Neural crest cell (in vitro differentiated cells): Measurements from ENCODE around the gene SLC39A5. TPM values are rescaled to one million over a fixed set of nuclear protein-coding genes. Genes with fewer than 3 reads are reported as not detected.
A peak's percentile ranks its signal among the peaks of the same experiment; 100 is the strongest.

Source experiments
- DNase-seq: peaks from one replicate; pipeline ENCODE4 v3.0.0; 2021; ENCODE audit warnings: low read depth, mixed read lengths, low spot score
- H3K27ac Mint-ChIP-seq: one replicate; pipeline ENCODE4 v1.8.0; 2021; ENCODE audit warnings: mild to moderate bottlenecking, mixed read lengths; ENCODE audit not compliant: unreplicated experiment
- H3K27me3 Mint-ChIP-seq: 2 replicates; pipeline ENCODE4 v1.8.0; 2021; ENCODE audit warnings: low read depth, mild to moderate bottlenecking, mixed read lengths
- H3K36me3 Mint-ChIP-seq: 2 replicates; pipeline ENCODE4 v1.8.0; 2021; ENCODE audit warnings: low read depth, mild to moderate bottlenecking, mixed read lengths
- H3K4me1 Mint-ChIP-seq: 2 replicates; pipeline ENCODE4 v1.8.0; 2021; ENCODE audit warnings: mixed read lengths
- H3K4me3 Mint-ChIP-seq: one replicate; pipeline ENCODE4 v1.8.0; 2021; ENCODE audit warnings: mild to moderate bottlenecking, mixed read lengths
- H3K9me3 Mint-ChIP-seq: 2 replicates; pipeline ENCODE4 v1.8.0; 2021; ENCODE audit warnings: mixed read lengths
- CTCF ChIP-seq: fragments of 200-600 bp; sonication (generic); conservative IDR thresholded peaks from 2 replicates; pipeline ENCODE4 v1.5.0; 2021; ENCODE audit warnings: antibody characterized with exemption, mild to moderate bottlenecking
- total RNA-seq: library from RNA; stranded (reverse); gene quantifications from 2 replicates; pipeline ENCODE4 v1.2.1, GENCODE V29; 2021

SLC39A5 gene
- total RNA-seq, 1 donor from 2014 or later: 0.65 TPM

- Mint-ChIP-seq H3K9me3 (no peaks in the 10 kb centered on the region), H3K4me1 (peaks cover 9% of the 10 kb centered on the region), H3K4me3 (no peak overlapping the region), H3K27me3 (no peaks in the 10 kb centered on the region), H3K36me3 (peaks cover 8% of the 10 kb centered on the region), H3K27ac (peak overlapping the region; percentile 35)
- no peak for DNase-seq
- no peak for TF ChIP-seq CTCF
These were observed 31.8 kb upstream of the SLC39A5 start for GRCh38 chr12:56197921-56198635.

GRCh38 chr12:56198836-56199235 is 31.0 kb upstream of the SLC39A5 start:
- no peak overlapping the region for H3K27ac Mint-ChIP-seq
- peaks cover 3% of the 10 kb centered on the region for H3K36me3 Mint-ChIP-seq
- no peak for TF ChIP-seq CTCF
- no peaks in the 10 kb centered on the region for H3K27me3 Mint-ChIP-seq
- no peak for DNase-seq
- peaks cover 4% of the 10 kb centered on the region for H3K4me1 Mint-ChIP-seq
- no peak overlapping the region for H3K4me3 Mint-ChIP-seq
- no peaks in the 10 kb centered on the region for H3K9me3 Mint-ChIP-seq

GRCh38 chr12:56202366-56202765 is 27.5 kb upstream of the SLC39A5 start:
- Mint-ChIP-seq H3K27me3 (no peaks in the 10 kb centered on the region), H3K9me3 (no peaks in the 10 kb centered on the region), H3K36me3 (peaks cover 7% of the 10 kb centered on the region), H3K27ac (no peak overlapping the region), H3K4me1 (peaks cover 4% of the 10 kb centered on the region), H3K4me3 (no peak overlapping the region)
- no peak for DNase-seq
- no peak for TF ChIP-seq CTCF

- no peak for TF ChIP-seq CTCF
- Mint-ChIP-seq H3K9me3 (no peaks in the 10 kb centered on the region), H3K36me3 (peaks cover 11% of the 10 kb centered on the region), H3K4me1 (peaks cover 4% of the 10 kb centered on the region), H3K27me3 (no peaks in the 10 kb centered on the region), H3K4me3 (no peak overlapping the region), H3K27ac (no peak overlapping the region)
- no peak for DNase-seq
These were observed 27.0 kb upstream of the SLC39A5 start for GRCh38 chr12:56202838-56203237.

GRCh38 chr12:56204275-56204674 is 25.6 kb upstream of the SLC39A5 start:
- Mint-ChIP-seq H3K27me3 (no peaks in the 10 kb centered on the region), H3K9me3 (no peaks in the 10 kb centered on the region), H3K4me1 (peaks cover 4% of the 10 kb centered on the region), H3K4me3 (no peak overlapping the region), H3K36me3 (peaks cover 11% of the 10 kb centered on the region), H3K27ac (no peak overlapping the region)
- no peak for DNase-seq
- TF ChIP-seq CTCF: no peak
